Right forelimb (tissue), 1 donor: ENCODE data around the gene SLC30A9.

Source experiments
- DNase-seq: peaks from one replicate; pipeline ENCODE4 v3.0.0-alpha.2; 2018

The SLC30A9 gene

GRCh38 chr4:42008011-42008786 lies 17.9 kb downstream of the SLC30A9 start:
- DNase-seq: no peak

GRCh38 chr4:42015438-42015837 lies 25.1 kb downstream of the SLC30A9 start:
- DNase-seq: no peak

GRCh38 chr4:42018451-42018850 lies 28.1 kb downstream of the SLC30A9 start:
- no peak for DNase-seq

GRCh38 chr4:42048394-42048793 lies 58.1 kb downstream of the SLC30A9 start:
- no peak for DNase-seq

- DNase-seq: no peak
Measured at GRCh38 chr4:42050516-42051249, 60.4 kb downstream of the SLC30A9 start.

GRCh38 chr4:42066402-42066801 lies 76.1 kb downstream of the SLC30A9 start:
- no peak for DNase-seq

GRCh38 chr4:42067264-42067663 lies 76.9 kb downstream of the SLC30A9 start:
- DNase-seq: no peak

GRCh38 chr4:42070463-42070862 lies 80.1 kb downstream of the SLC30A9 start:
- DNase-seq: no peak

- no peak for DNase-seq
Measured at GRCh38 chr4:42074294-42074693, 84.0 kb downstream of the SLC30A9 start.

GRCh38 chr4:42078184-42078801 lies 88.0 kb downstream of the SLC30A9 start:
- DNase-seq: no peak

GRCh38 chr4:42080306-42080705 lies 90.0 kb downstream of the SLC30A9 start:
- no peak for DNase-seq

GRCh38 chr4:42083816-42084215 lies 93.5 kb downstream of the SLC30A9 start:
- no peak for DNase-seq

GRCh38 chr4:42088386-42088785 lies 98.1 kb downstream of the SLC30A9 start:
- no peak for DNase-seq

GRCh38 chr4:42101446-42101975 lies 111.2 kb downstream of the SLC30A9 start:
- no peak for DNase-seq

GRCh38 chr4:42104521-42104920 lies 114.2 kb downstream of the SLC30A9 start:
- DNase-seq: no peak

- DNase-seq: no peak
Measured at GRCh38 chr4:42112846-42113245, 122.5 kb downstream of the SLC30A9 start.

GRCh38 chr4:42119886-42120285 lies 129.6 kb downstream of the SLC30A9 start:
- DNase-seq: no peak

- no peak for DNase-seq
Measured at GRCh38 chr4:42122237-42122636, 131.9 kb downstream of the SLC30A9 start.

GRCh38 chr4:42123071-42123644 lies 132.8 kb downstream of the SLC30A9 start:
- no peak for DNase-seq

- no peak for DNase-seq
Measured at GRCh38 chr4:42132099-42132498, 141.8 kb downstream of the SLC30A9 start.

- no peak for DNase-seq
Measured at GRCh38 chr4:42133006-42133405, 142.7 kb downstream of the SLC30A9 start.

- DNase-seq: no peak
Measured at GRCh38 chr4:42136371-42136770, 146.0 kb downstream of the SLC30A9 start.
